HUES6 (cell line): ENCODE results near the gene TMEM121.
A peak's percentile ranks its signal among the peaks of the same experiment; 100 is the strongest.

Experiments used
- H3K27ac ChIP-seq: 2 replicates; pipeline ENCODE4 v1.7.0; 2013; ENCODE audit warnings: low read depth, mild to moderate bottlenecking, low read length, inconsistent platforms
- H3K27me3 ChIP-seq: 2 replicates; pipeline ENCODE4 v1.6.1; 2013; ENCODE audit warnings: low read length; ENCODE audit not compliant: control insufficient read depth, insufficient read depth
- H3K36me3 ChIP-seq: 2 replicates; pipeline ENCODE4 v1.6.1; 2013; ENCODE audit warnings: low read length; ENCODE audit not compliant: control insufficient read depth, insufficient read depth
- H3K4me1 ChIP-seq: 2 replicates; pipeline ENCODE4 v1.6.1; 2013; ENCODE audit warnings: low read length; ENCODE audit not compliant: control insufficient read depth, insufficient read depth
- H3K4me3 ChIP-seq: 2 replicates; pipeline ENCODE4 v1.5.1; 2013; ENCODE audit warnings: low read depth, low read length
- H3K9ac ChIP-seq: one replicate; pipeline ENCODE4 v1.6.1; 2013; ENCODE audit warnings: mild to moderate bottlenecking, low read length
- H3K9me3 ChIP-seq: 2 replicates; pipeline ENCODE4 v1.6.1; 2013; ENCODE audit warnings: low read depth, low read length; ENCODE audit not compliant: control insufficient read depth, insufficient read depth

TMEM121 gene

GRCh38 chr14:105488781-105489541, 37.4 kb upstream of the TMEM121 start:
- H3K27ac ChIP-seq = no peak overlapping the region
- H3K4me3 ChIP-seq = no peak overlapping the region
- no peak overlapping the region for H3K9ac ChIP-seq
- peaks cover 3% of the 10 kb centered on the region; the same call in 1 of the 2 replicates for H3K36me3 ChIP-seq
- H3K27me3 ChIP-seq = peaks cover 54% of the 10 kb centered on the region
- no peaks in the 10 kb centered on the region for H3K9me3 ChIP-seq
- peaks cover 16% of the 10 kb centered on the region for H3K4me1 ChIP-seq

- H3K9me3 ChIP-seq = no peaks in the 10 kb centered on the region
- H3K27me3 ChIP-seq = peaks cover 47% of the 10 kb centered on the region
- peak overlapping the region; percentile 62 for H3K9ac ChIP-seq
- peaks cover 16% of the 10 kb centered on the region for H3K4me1 ChIP-seq
- peak overlapping the region; percentile 83 for H3K4me3 ChIP-seq
- H3K27ac ChIP-seq = no peak overlapping the region
- peaks cover 3% of the 10 kb centered on the region; the same call in 1 of the 2 replicates for H3K36me3 ChIP-seq
Observed at GRCh38 chr14:105489542-105490266, 36.7 kb upstream of the TMEM121 start.

- H3K9me3 ChIP-seq = no peaks in the 10 kb centered on the region
- peak overlapping the region; percentile 56 for H3K9ac ChIP-seq
- H3K27ac ChIP-seq = no peak overlapping the region
- peaks cover 42% of the 10 kb centered on the region for H3K27me3 ChIP-seq
- peaks cover 3% of the 10 kb centered on the region; the same call in 1 of the 2 replicates for H3K36me3 ChIP-seq
- H3K4me1 ChIP-seq = peaks cover 16% of the 10 kb centered on the region
- peak overlapping the region; percentile 83 for H3K4me3 ChIP-seq
Observed at GRCh38 chr14:105490267-105490571, 36.2 kb upstream of the TMEM121 start.

- no peaks in the 10 kb centered on the region for H3K9me3 ChIP-seq
- peak within 1 kb of the TSS; percentile 49; the same call in 1 of the 2 replicates for H3K27ac ChIP-seq
- peaks cover 13% of the 10 kb centered on the region; the same call in 1 of the 2 replicates for H3K4me1 ChIP-seq
- H3K27me3 ChIP-seq = peaks cover 36% of the 10 kb centered on the region
- peak within 1 kb of the TSS; percentile 75 for H3K9ac ChIP-seq
- H3K36me3 ChIP-seq = peaks cover 3% of the 10 kb centered on the region; the same call in 1 of the 2 replicates
- peak within 1 kb of the TSS; percentile 83 for H3K4me3 ChIP-seq
Observed at GRCh38 chr14:105490572-105491365, 35.6 kb upstream of the TMEM121 start, which contains the start of gene TEDC1. Gene TEDC1 (plus strand): TSS chr14:105491246. CDS start chr14:105491376, 130 bp downstream.

GRCh38 chr14:105491366-105491973, 34.9 kb upstream of the TMEM121 start:
- peaks cover 3% of the 10 kb centered on the region; the same call in 1 of the 2 replicates for H3K36me3 ChIP-seq
- H3K4me1 ChIP-seq = peaks cover 9% of the 10 kb centered on the region; the same call in 1 of the 2 replicates
- H3K9ac ChIP-seq = peak overlapping the region; percentile 75
- H3K4me3 ChIP-seq = peak overlapping the region; percentile 83
- peaks cover 29% of the 10 kb centered on the region for H3K27me3 ChIP-seq
- peak overlapping the region; percentile 49; the same call in 1 of the 2 replicates for H3K27ac ChIP-seq
- no peaks in the 10 kb centered on the region for H3K9me3 ChIP-seq

- Histone ChIP-seq H3K4me3 (peak overlapping the region; percentile 31; the same call in 1 of the 2 replicates), H3K4me1 (peaks cover 9% of the 10 kb centered on the region; the same call in 1 of the 2 replicates), H3K27ac (no peak overlapping the region), H3K9ac (no peak overlapping the region), H3K9me3 (no peaks in the 10 kb centered on the region), H3K36me3 (peaks cover 3% of the 10 kb centered on the region; the same call in 1 of the 2 replicates), H3K27me3 (peaks cover 21% of the 10 kb centered on the region)
Observed at GRCh38 chr14:105492031-105492970, 34.1 kb upstream of the TMEM121 start.

GRCh38 chr14:105492971-105493871, 33.2 kb upstream of the TMEM121 start:
- H3K27ac ChIP-seq = no peak overlapping the region
- H3K9ac ChIP-seq = no peak overlapping the region
- H3K36me3 ChIP-seq = peaks cover 6% of the 10 kb centered on the region; the same call in 1 of the 2 replicates
- peaks cover 9% of the 10 kb centered on the region; the same call in 1 of the 2 replicates for H3K4me1 ChIP-seq
- peaks cover 12% of the 10 kb centered on the region for H3K27me3 ChIP-seq
- no peaks in the 10 kb centered on the region for H3K9me3 ChIP-seq
- no peak overlapping the region for H3K4me3 ChIP-seq

GRCh38 chr14:105493921-105494605, 32.3 kb upstream of the TMEM121 start:
- peaks cover 10% of the 10 kb centered on the region; the same call in 1 of the 2 replicates for H3K4me1 ChIP-seq
- H3K36me3 ChIP-seq = peaks cover 6% of the 10 kb centered on the region; the same call in 1 of the 2 replicates
- no peak overlapping the region for H3K9ac ChIP-seq
- no peak overlapping the region for H3K27ac ChIP-seq
- H3K27me3 ChIP-seq = peaks cover 3% of the 10 kb centered on the region; the same call in 1 of the 2 replicates
- H3K4me3 ChIP-seq = no peak overlapping the region
- no peaks in the 10 kb centered on the region for H3K9me3 ChIP-seq

- Histone ChIP-seq H3K27ac (no peak overlapping the region), H3K4me1 (peaks cover 7% of the 10 kb centered on the region; the same call in 1 of the 2 replicates), H3K4me3 (no peak overlapping the region), H3K9me3 (no peaks in the 10 kb centered on the region), H3K36me3 (peaks cover 6% of the 10 kb centered on the region; the same call in 1 of the 2 replicates), H3K27me3 (no peaks in the 10 kb centered on the region), H3K9ac (no peak overlapping the region)
Observed at GRCh38 chr14:105494606-105494929, 31.8 kb upstream of the TMEM121 start.
